CD4-positive, alpha-beta T cell treated with Interleukin-15 for 1 hour (primary cell): ENCODE results near the gene SLC4A5.
A peak's percentile ranks its signal among the peaks of the same experiment; 100 is the strongest.
"Not testable (repeated sequence)": the region's sequence is repeated elsewhere in the genome, so short reads cannot be mapped to it uniquely, and the experiment has no call there.

Source experiments
- DNase-seq: peaks from one replicate; pipeline ENCODE4 v3.0.0-alpha.2; 2020

SLC4A5 gene

GRCh38 chr2:74227646-74228045, 115.6 kb downstream of the SLC4A5 start:
- DNase-seq, result no peak

- no peak for DNase-seq
Measured at GRCh38 chr2:74226648-74227213, 116.5 kb downstream of the SLC4A5 start.

GRCh38 chr2:74225698-74226459, 117.3 kb downstream of the SLC4A5 start:
- DNase-seq, result no peak

GRCh38 chr2:74223941-74224770, 119.1 kb downstream of the SLC4A5 start:
- no peak for DNase-seq

- no peak for DNase-seq
Measured at GRCh38 chr2:74222300-74222650, 120.9 kb downstream of the SLC4A5 start.

GRCh38 chr2:74221604-74222299, 121.5 kb downstream of the SLC4A5 start:
- DNase-seq, result no peak

- DNase-seq, result no peak
Measured at GRCh38 chr2:74221091-74221490, 122.1 kb downstream of the SLC4A5 start.

- no peak for DNase-seq
Measured at GRCh38 chr2:74219846-74220486, 123.2 kb downstream of the SLC4A5 start.

- no peak for DNase-seq
Measured at GRCh38 chr2:74216642-74217041, 126.6 kb downstream of the SLC4A5 start.

- DNase-seq, result not testable (repeated sequence)
Measured at GRCh38 chr2:74215771-74216170, 127.4 kb downstream of the SLC4A5 start.

- no peak for DNase-seq
Measured at GRCh38 chr2:74212702-74213410, 130.4 kb downstream of the SLC4A5 start.

- peak; percentile 54 for DNase-seq
Measured at GRCh38 chr2:74206180-74206688, 137.0 kb downstream of the SLC4A5 start.

- peak; percentile 27 for DNase-seq
Measured at GRCh38 chr2:74205596-74205995, 137.6 kb downstream of the SLC4A5 start.

- DNase-seq, result no peak
Measured at GRCh38 chr2:74205113-74205512, 138.1 kb downstream of the SLC4A5 start.

- no peak for DNase-seq
Measured at GRCh38 chr2:74204436-74204835, 138.8 kb downstream of the SLC4A5 start.

GRCh38 chr2:74201596-74201995, 141.6 kb downstream of the SLC4A5 start:
- DNase-seq, result no peak

GRCh38 chr2:74201196-74201595, 142.0 kb downstream of the SLC4A5 start:
- no peak for DNase-seq

GRCh38 chr2:74199871-74200305, 143.3 kb downstream of the SLC4A5 start:
- no peak for DNase-seq

GRCh38 chr2:74199275-74199701, 143.9 kb downstream of the SLC4A5 start:
- DNase-seq, result no peak

- DNase-seq, result peak; percentile 93
Measured at GRCh38 chr2:74198461-74199274, 144.5 kb downstream of the SLC4A5 start, which contains the start of gene MTHFD2. Gene MTHFD2, plus strand, starts transcription at chr2:74198615. Its CDS starts 27 bp downstream, at chr2:74198642.

- no peak for DNase-seq
Measured at GRCh38 chr2:74198023-74198460, 145.2 kb downstream of the SLC4A5 start.
